ENCODE results near the gene IFNW1. TPM values are rescaled to one million over a fixed set of nuclear protein-coding genes. Genes with fewer than 3 reads are reported as not detected.
"Not testable (repeated sequence)": the region's sequence is repeated elsewhere in the genome, so short reads cannot be mapped to it uniquely, and the experiment has no call there.

Gene IFNW1
- not detected in 2 replicates for polyA plus RNA-seq (2014; cell fraction: cytosol; rRNA removed)
- polyA plus RNA-seq (2014; cell fraction: nucleus; rRNA removed), result not detected in 2 replicates

GRCh38 chr9:21141427-21141882, at the start of gene IFNW1:
Gene IFNW1 (minus strand): TSS chr9:21141832. CDS start chr9:21141570, 262 bp downstream.
- no peak for DNase-seq (ENCODE audit: low spot score)

GRCh38 chr9:21187487-21187886, 45.9 kb upstream of the IFNW1 start, which contains the start of gene IFNA4:
Gene IFNA4 (minus strand): TSS chr9:21187587. CDS start chr9:21187531, 56 bp downstream.
- not testable (repeated sequence) for DNase-seq (ENCODE audit: low spot score)

GRCh38 chr9:21182810-21183736, 41.4 kb upstream of the IFNW1 start:
- not testable (repeated sequence) for DNase-seq (ENCODE audit: low spot score)

- no peak for DNase-seq (ENCODE audit: low spot score)
Measured at GRCh38 chr9:21174671-21175070, 33.0 kb upstream of the IFNW1 start.

- no peak for DNase-seq (ENCODE audit: low spot score)
Measured at GRCh38 chr9:21172156-21172555, 30.5 kb upstream of the IFNW1 start.

GRCh38 chr9:21171351-21171750, 29.7 kb upstream of the IFNW1 start:
- DNase-seq (ENCODE audit: low spot score), result no peak

GRCh38 chr9:21166560-21166959, 24.9 kb upstream of the IFNW1 start, which contains the start of gene IFNA21:
Gene IFNA21 (minus strand): TSS chr9:21166660. CDS start chr9:21166612, 48 bp downstream.
- not testable (repeated sequence) for DNase-seq (ENCODE audit: low spot score)

GRCh38 chr9:21165516-21165915, 23.9 kb upstream of the IFNW1 start:
- no peak for DNase-seq (ENCODE audit: low spot score)

- DNase-seq (ENCODE audit: low spot score), result no peak
Measured at GRCh38 chr9:21160178-21160577, 18.5 kb upstream of the IFNW1 start.

- DNase-seq (ENCODE audit: low spot score), result no peak
Measured at GRCh38 chr9:21155501-21155900, 13.9 kb upstream of the IFNW1 start.

GRCh38 chr9:21154018-21154608, 12.5 kb upstream of the IFNW1 start:
- no peak for DNase-seq (ENCODE audit: low spot score)

GRCh38 chr9:21153336-21154017, 11.8 kb upstream of the IFNW1 start:
- no peak for DNase-seq (ENCODE audit: low spot score)

- no peak for DNase-seq (ENCODE audit: low spot score)
Measured at GRCh38 chr9:21144603-21145002, 3.0 kb upstream of the IFNW1 start.

- no peak for DNase-seq (ENCODE audit: low spot score)
Measured at GRCh38 chr9:21137020-21137419, 4.6 kb downstream of the IFNW1 start.

- no peak for DNase-seq (ENCODE audit: low spot score)
Measured at GRCh38 chr9:21135736-21136135, 5.9 kb downstream of the IFNW1 start.

GRCh38 chr9:21128186-21128585, 13.4 kb downstream of the IFNW1 start:
- not testable (repeated sequence) for DNase-seq (ENCODE audit: low spot score)

- no peak for DNase-seq (ENCODE audit: low spot score)
Measured at GRCh38 chr9:21121595-21122251, 19.9 kb downstream of the IFNW1 start.

GRCh38 chr9:21121079-21121478, 20.6 kb downstream of the IFNW1 start:
- DNase-seq (ENCODE audit: low spot score), result no peak

GRCh38 chr9:21119093-21119770, 22.4 kb downstream of the IFNW1 start:
- no peak for DNase-seq (ENCODE audit: low spot score)

GRCh38 chr9:21114311-21114710, 27.3 kb downstream of the IFNW1 start:
- no peak for DNase-seq (ENCODE audit: low spot score)

Measured in SK-N-DZ (cell line).